PC-3 (cell line): Measurements from ENCODE around the gene PRELID1.

Experiments
- CTCF ChIP-seq: fragments of 300-600 bp; sonication (generic); conservative IDR thresholded peaks from 2 replicates; pipeline ENCODE4 v1.5.1; 2017; ENCODE audit warnings: antibody characterized with exemption, low read depth, mild to moderate bottlenecking, low read length
- EZH2phosphoT487 ChIP-seq: fragments of 300-600 bp; sonication (generic); IDR thresholded peaks from 2 replicates; pipeline ENCODE4 v1.6.1; 2018; ENCODE audit warnings: mild to moderate bottlenecking, antibody characterized with exemption, low read length, borderline replicate concordance

DNA sequence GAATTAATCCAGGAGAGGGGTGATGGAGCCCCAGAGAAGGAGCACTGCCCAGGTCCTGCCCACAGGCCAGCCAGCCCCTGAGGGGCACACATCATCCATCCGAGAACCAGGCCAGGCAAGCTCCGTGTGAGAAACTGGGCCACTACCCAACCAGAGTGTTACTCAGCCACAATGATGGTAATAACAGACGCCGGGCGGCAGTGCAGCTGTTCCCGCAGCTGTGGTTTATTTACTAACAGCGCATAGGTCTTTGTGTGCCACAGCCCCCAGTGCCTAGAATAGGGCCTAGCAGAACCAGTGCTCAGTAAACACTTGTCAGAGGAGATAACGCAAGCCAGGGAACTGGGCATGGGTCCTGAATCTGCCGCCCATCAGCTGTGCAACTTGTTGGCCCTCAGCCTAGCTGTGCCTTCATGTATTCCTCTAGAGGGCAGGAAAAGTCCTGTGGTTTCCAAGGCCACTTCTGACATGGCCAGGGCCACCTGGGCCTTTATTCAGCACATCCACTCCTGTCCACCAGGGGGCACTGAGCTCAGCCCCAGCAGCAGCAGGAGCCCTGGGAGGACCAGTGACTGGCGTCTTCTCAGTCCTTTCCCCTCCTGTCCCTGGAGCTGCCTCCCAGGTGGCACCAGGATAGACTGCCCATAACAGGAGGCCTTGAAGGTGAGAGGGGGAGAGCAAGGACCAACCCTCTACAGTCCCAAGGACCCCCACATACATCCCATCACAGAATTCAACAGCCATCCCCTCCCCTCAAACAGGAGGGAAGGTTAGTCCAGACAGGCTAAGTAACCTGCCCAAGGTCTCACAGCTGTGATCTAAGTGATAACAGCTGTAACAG is 6.0 kb downstream of the PRELID1 start:
- TF ChIP-seq EZH2phosphoT487 (no peak), CTCF (peak; percentile 99)
